CD4-positive, alpha-beta memory T cell (primary cell): ENCODE data around the gene MTAP. TPM values are rescaled to one million over a fixed set of nuclear protein-coding genes. Genes with fewer than 3 reads are reported as not detected.

Experiments
- CTCF ChIA-PET: fragments of 350-600 bp; sonication (Branson Sonifier 250); formaldehyde crosslinking; loops from one replicate; lab custom pipeline; 2021; ENCODE audit warnings: inconsistent platforms; ENCODE audit not compliant: partially characterized antibody; lab: Charles Lee
- POLR2A ChIA-PET: fragments of 350-600 bp; sonication (Branson Sonifier 250); formaldehyde crosslinking; loops from one replicate; lab custom pipeline; 2021; ENCODE audit not compliant: partially characterized antibody; lab: Charles Lee
- DNase-seq, 5 donors: peaks; one replicate each; pipeline versions ENCODE4 v3.0.0 to v3.0.0-alpha.2; 2020 to 2022; ENCODE audit warnings: mixed read lengths in 1 of 5
- H3K27ac ChIP-seq: one replicate; pipeline ENCODE4 v1.7.0; 2013; ENCODE audit warnings: low read depth, low read length
- H3K27me3 ChIP-seq: 2 replicates; pipeline ENCODE4 v1.7.0; 2013; ENCODE audit warnings: mild to moderate bottlenecking, low read length, moderate library complexity; ENCODE audit not compliant: insufficient read depth
- H3K36me3 ChIP-seq: 2 replicates; pipeline ENCODE4 v1.7.0; 2013; ENCODE audit warnings: mild to moderate bottlenecking, low read length, moderate library complexity; ENCODE audit not compliant: insufficient read depth
- H3K4me1 ChIP-seq: 2 replicates; pipeline ENCODE4 v1.7.0; 2013; ENCODE audit warnings: mild to moderate bottlenecking, low read length, moderate library complexity; ENCODE audit not compliant: insufficient read depth
- H3K4me3 ChIP-seq, 2 donors: one replicate each; pipeline ENCODE4 v1.7.0; 2013; ENCODE audit warnings: low read length in 2 of 2, mild to moderate bottlenecking in 1 of 2
- H3K9me3 ChIP-seq, 2 donors: one replicate each; pipeline ENCODE4 v1.7.0; 2013; ENCODE audit warnings: low read length in 2 of 2, control low read depth in 1 of 2; ENCODE audit not compliant: control insufficient read depth in 1 of 2
- H3K27ac Mint-ChIP-seq, 7 donors: one replicate each; pipeline ENCODE4 v1.8.0; 2020 to 2021; ENCODE audit warnings: mixed read lengths in 7 of 7, mild to moderate bottlenecking in 6 of 7, inconsistent platforms in 3 of 7, moderate library complexity in 3 of 7
- H3K27me3 Mint-ChIP-seq, 2 donors: one replicate each; pipeline ENCODE4 v1.8.0; 2020 to 2021; ENCODE audit warnings: mixed read lengths in 2 of 2
- H3K36me3 Mint-ChIP-seq, 2 donors: one replicate each; pipeline ENCODE4 v1.8.0; 2020 to 2021; ENCODE audit warnings: mixed read lengths in 2 of 2, inconsistent platforms in 1 of 2, mild to moderate bottlenecking in 1 of 2
- H3K4me1 Mint-ChIP-seq, 4 donors: one replicate each; pipeline ENCODE4 v1.8.0; 2020 to 2021; ENCODE audit warnings: mixed read lengths in 4 of 4, mild to moderate bottlenecking in 1 of 4
- H3K4me3 Mint-ChIP-seq, 8 donors: one replicate each; pipeline ENCODE4 v1.8.0; 2020 to 2021; ENCODE audit warnings: mixed read lengths in 8 of 8, mild to moderate bottlenecking in 7 of 8, moderate library complexity in 6 of 8, inconsistent platforms in 3 of 8
- H3K9me3 Mint-ChIP-seq, 8 donors: one replicate each; pipeline ENCODE4 v1.8.0; 2020 to 2021; ENCODE audit warnings: mixed read lengths in 8 of 8, mild to moderate bottlenecking in 5 of 8, inconsistent platforms in 3 of 8, moderate library complexity in 1 of 8
- intact Hi-C: fragments of 100-400 bp; cut with micrococcal nuclease; formaldehyde crosslinking; loops from one replicate; pipeline ENCODE4 v1.15.1; 2023
- polyA plus RNA-seq, 2 donors: library from polyadenylated mRNA; unstranded; fragments of 300-500 nt; fragmentation: Illumina TruSeq; gene quantifications; one replicate each; pipeline ENCODE4 v1.2.3, GENCODE V29; 2021
- total RNA-seq, 2 experiments: library from RNA; stranded (reverse); gene quantifications; one replicate each; pipeline ENCODE4 v1.2.3, GENCODE V29; 2021

Gene MTAP
- total and polyA plus RNA-seq, 4 experiments from 2014 or later: 21.1 to 47.9 (median 34.0) TPM

DNA sequence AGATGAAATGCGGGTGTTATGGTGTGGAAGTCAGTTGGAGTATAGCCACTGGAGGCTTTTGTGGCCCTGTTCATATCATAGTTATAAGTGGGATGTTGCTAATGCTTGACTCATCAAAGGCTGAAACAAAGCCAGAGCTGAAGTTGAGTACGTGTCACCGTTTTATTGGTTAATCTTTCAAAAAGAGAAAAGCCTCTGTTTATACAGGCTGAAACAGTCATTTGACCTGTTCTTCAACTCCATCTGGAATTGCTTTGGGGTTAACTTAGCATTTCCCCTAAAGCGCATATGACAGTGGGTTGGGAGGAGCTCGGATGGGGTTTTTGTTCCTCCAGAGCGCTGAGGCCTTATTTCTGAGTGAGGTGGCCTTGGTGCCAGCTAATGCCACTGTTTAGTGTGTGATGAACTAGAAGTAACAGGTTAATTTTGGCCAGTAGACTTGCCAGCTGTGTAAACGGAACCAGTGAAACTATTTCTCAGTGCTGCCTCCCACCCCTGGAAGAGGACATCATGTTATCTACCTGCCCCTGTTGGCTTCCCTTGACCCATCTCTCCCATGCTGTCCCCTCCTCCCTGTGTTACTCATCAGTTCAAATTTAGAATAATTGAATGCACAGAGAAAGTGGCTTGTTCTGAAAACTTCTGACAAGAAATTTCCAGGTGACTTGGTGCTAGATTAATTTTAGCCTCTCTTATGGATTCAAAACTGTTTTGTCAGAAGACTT, 34.2 kb downstream of the MTAP start:
- Mint-ChIP-seq H3K4me3 (no peak overlapping the region), H3K27ac (no peak overlapping the region), H3K36me3 (peaks cover 91 to 95% of the 10 kb centered on the region in 2 donors), H3K27me3 (no peaks in the 10 kb centered on the region), H3K4me1 (peaks cover 6 to 16% (median 7%) of the 10 kb centered on the region in 4 donors), H3K9me3 (peaks cover 0 to 7% (median 1%) of the 10 kb centered on the region in 8 donors)
- no peak for DNase-seq
- no peaks in the 10 kb centered on the region for H3K4me1 ChIP-seq
- intact Hi-C loops: no loop called here
- H3K4me3 ChIP-seq: no peak overlapping the region
- no peaks in the 10 kb centered on the region for H3K9me3 ChIP-seq
- peaks cover 31% of the 10 kb centered on the region for H3K36me3 ChIP-seq
- no peaks in the 10 kb centered on the region for H3K27me3 ChIP-seq
- no peak overlapping the region for H3K27ac ChIP-seq
- ChIA-PET POLR2A (no interaction called here), CTCF (interaction anchor here (0.5 to 1.4 kb wide), 4 partner anchors 18 to 1292 kb away, joined by 3 to 5 read pairs (median 3); partner anchors contain the start of gene CDKN2B)

DNA sequence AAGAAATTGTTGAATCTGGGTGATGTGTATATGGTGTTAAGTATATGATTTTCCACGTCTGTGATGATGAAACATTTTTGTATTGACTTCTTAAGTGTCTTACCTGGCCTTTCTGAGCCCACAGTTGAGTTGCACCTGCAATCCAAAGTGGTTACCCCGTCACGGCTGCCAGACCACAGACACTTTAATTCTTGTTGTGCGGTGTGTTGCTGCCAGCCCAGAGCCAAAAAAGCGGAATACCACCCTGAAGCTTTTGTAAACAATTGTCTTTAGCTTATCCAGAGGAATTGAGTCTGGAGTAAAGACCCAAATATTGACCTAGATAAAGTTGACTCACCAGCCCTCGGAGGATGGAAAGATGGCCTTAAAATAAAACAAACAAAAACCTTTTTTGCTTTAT, 35.1 kb downstream of the MTAP start:
- Histone ChIP-seq H3K27me3 (no peaks in the 10 kb centered on the region), H3K4me1 (no peaks in the 10 kb centered on the region), H3K36me3 (peaks cover 33% of the 10 kb centered on the region), H3K9me3 (no peaks in the 10 kb centered on the region), H3K4me3 (no peak overlapping the region), H3K27ac (no peak overlapping the region)
- H3K9me3 Mint-ChIP-seq: peaks cover 0 to 9% (median 3%) of the 10 kb centered on the region in 8 donors
- peaks cover 3 to 9% (median 7%) of the 10 kb centered on the region in 4 donors for H3K4me1 Mint-ChIP-seq
- intact Hi-C loops: no loop called here
- no peak for DNase-seq
- no peak overlapping the region for H3K4me3 Mint-ChIP-seq
- H3K36me3 Mint-ChIP-seq: peaks cover 91 to 92% of the 10 kb centered on the region in 2 donors
- POLR2A ChIA-PET: no interaction called here
- CTCF ChIA-PET: interaction anchor here (1.1 kb wide), 2 partner anchors 17 to 24 kb away, joined by 3 read pairs; no protein-coding TSS in a partner anchor
- no peaks in the 10 kb centered on the region for H3K27me3 Mint-ChIP-seq
- no peak overlapping the region for H3K27ac Mint-ChIP-seq

DNA sequence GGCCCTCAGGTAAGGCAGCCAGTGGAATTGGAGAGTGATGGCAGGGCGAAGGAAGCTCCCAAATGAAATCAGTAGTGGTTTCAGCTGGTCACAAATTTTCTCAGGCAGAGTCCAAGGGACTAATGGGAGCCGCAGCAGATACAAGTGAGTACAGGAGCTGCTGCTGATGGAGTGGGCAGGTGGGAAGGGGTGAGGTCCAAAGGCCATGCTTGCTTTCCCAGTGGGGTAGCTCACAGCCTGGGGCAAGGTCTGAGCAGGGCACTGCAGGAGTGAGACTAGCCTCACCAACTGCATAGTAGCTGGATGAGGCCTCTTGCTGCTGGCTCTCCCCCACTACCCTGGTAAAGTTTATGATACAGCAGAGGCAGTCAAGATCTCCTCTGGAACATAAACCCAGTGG, 38.2 kb downstream of the MTAP start:
- ChIA-PET CTCF (interaction anchor here (1.1 kb wide), 1 partner anchor 10 kb away, joined by 3 read pairs; no protein-coding TSS in a partner anchor), POLR2A (no interaction called here)
- intact Hi-C loops: no loop called here
- H3K36me3 ChIP-seq: peaks cover 33% of the 10 kb centered on the region
- H3K4me3 ChIP-seq: no peak overlapping the region
- no peaks in the 10 kb centered on the region for H3K4me1 ChIP-seq
- no peak overlapping the region for H3K27ac Mint-ChIP-seq
- H3K27ac ChIP-seq: no peak overlapping the region
- H3K9me3 Mint-ChIP-seq: peaks cover 0 to 25% (median 15%) of the 10 kb centered on the region in 8 donors
- no peak overlapping the region for H3K4me3 Mint-ChIP-seq
- no peaks in the 10 kb centered on the region for H3K9me3 ChIP-seq
- no peaks in the 10 kb centered on the region for H3K27me3 ChIP-seq
- no peak for DNase-seq
- peaks cover 76 to 82% of the 10 kb centered on the region in 2 donors for H3K36me3 Mint-ChIP-seq
- H3K4me1 Mint-ChIP-seq: peaks cover 2 to 7% (median 5%) of the 10 kb centered on the region in 4 donors
- no peaks in the 10 kb centered on the region for H3K27me3 Mint-ChIP-seq

DNA sequence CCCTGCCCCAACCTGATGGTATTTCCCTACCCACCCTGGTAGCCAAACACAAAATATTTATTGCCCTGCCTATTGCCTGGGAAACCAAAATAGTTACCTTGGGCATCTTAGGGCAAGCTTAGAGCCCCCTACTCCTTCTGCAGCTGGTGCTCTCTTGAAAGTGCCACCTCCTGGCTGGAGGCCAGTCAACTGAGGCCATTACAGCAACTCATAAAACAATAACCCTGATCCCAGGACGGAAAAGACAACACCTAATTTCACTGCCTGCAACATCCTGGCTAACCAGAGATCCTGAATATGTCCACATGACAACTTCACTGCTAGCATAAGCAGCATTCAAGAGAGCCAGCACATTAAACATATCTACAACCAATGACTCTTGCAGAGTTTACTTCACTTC, 38.7 kb downstream of the MTAP start:
- Mint-ChIP-seq H3K4me3 (no peak overlapping the region), H3K27me3 (no peaks in the 10 kb centered on the region), H3K4me1 (peaks cover 2 to 7% (median 5%) of the 10 kb centered on the region in 4 donors), H3K27ac (no peak overlapping the region), H3K36me3 (peaks cover 74 to 82% of the 10 kb centered on the region in 2 donors), H3K9me3 (peaks cover 0 to 30% (median 18%) of the 10 kb centered on the region in 8 donors)
- Histone ChIP-seq H3K9me3 (no peaks in the 10 kb centered on the region), H3K4me3 (no peak overlapping the region), H3K4me1 (no peaks in the 10 kb centered on the region), H3K27me3 (no peaks in the 10 kb centered on the region), H3K36me3 (peaks cover 33% of the 10 kb centered on the region), H3K27ac (no peak overlapping the region)
- DNase-seq: no peak
- intact Hi-C loops: no loop called here
- ChIA-PET POLR2A (no interaction called here), CTCF (interaction anchor here (1.1 kb wide), 1 partner anchor 10 kb away, joined by 3 read pairs; no protein-coding TSS in a partner anchor)

DNA sequence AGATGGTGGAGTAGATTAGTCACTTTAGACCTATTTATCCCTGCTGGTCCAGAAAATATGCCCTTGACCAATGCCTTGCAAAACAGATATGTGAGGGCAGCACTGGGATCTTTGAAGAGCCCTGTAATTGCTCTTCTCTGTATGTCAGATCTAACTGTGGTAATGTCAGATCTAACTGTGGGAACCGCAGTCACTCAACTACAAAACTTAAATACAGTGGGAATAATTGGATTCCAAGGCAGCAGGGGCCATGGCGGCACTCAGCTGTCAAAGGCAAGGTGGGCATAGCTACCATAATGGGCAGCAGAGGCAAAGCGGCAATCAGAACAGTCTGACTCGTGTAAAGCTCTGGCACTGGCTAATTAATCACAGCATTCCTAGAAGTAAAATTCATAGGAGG, 46.2 kb downstream of the MTAP start:
- DNase-seq: no peak
- Histone ChIP-seq H3K27me3 (no peaks in the 10 kb centered on the region), H3K27ac (no peak overlapping the region), H3K36me3 (no peaks in the 10 kb centered on the region), H3K4me1 (peaks cover 7% of the 10 kb centered on the region), H3K9me3 (no peaks in the 10 kb centered on the region), H3K4me3 (no peak overlapping the region)
- Mint-ChIP-seq H3K27me3 (no peaks in the 10 kb centered on the region), H3K4me1 (peaks cover 18 to 25% (median 21%) of the 10 kb centered on the region in 4 donors), H3K4me3 (no peak overlapping the region), H3K36me3 (peaks cover 50 to 61% of the 10 kb centered on the region in 2 donors), H3K9me3 (peaks cover 0 to 41% (median 28%) of the 10 kb centered on the region in 8 donors), H3K27ac (no peak overlapping the region)
- ChIA-PET POLR2A (no interaction called here), CTCF (no interaction called here)
- intact Hi-C loops: no loop called here

DNA sequence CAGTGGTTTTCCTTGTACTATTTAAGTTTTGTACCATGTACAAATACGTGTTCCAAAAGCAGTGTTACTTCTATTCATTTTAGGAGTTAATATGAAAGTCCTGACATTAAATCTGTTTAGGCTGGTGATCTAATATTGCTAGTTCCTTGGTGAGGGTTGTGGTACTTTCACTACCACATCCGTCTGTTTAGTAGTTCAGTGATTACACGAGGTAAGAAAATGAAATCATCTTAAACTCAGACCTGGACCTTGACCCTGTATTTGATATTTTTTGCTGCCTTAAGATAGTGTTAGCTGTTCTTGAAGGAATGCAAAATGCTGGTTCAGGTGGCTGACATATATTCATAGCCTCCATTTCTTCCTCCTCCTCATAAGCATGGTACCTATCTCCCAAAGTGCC, 50.3 kb downstream of the MTAP start:
- no peak overlapping the region for H3K4me3 ChIP-seq
- Mint-ChIP-seq H3K27ac (peak overlapping the region in 6 of 7 donors; percentile 4 to 55 (median 28)), H3K9me3 (peaks cover 0 to 7% (median 4%) of the 10 kb centered on the region in 8 donors), H3K4me3 (no peak overlapping the region), H3K36me3 (peaks cover 60 to 62% of the 10 kb centered on the region in 2 donors), H3K4me1 (peaks cover 32 to 56% (median 38%) of the 10 kb centered on the region in 4 donors), H3K27me3 (no peaks in the 10 kb centered on the region)
- H3K9me3 ChIP-seq: no peaks in the 10 kb centered on the region
- no peak overlapping the region for H3K27ac ChIP-seq
- intact Hi-C loops: loop anchor here (5.0 kb wide), 3 partner anchors 35 to 65 kb away; no protein-coding TSS in a partner anchor
- ChIA-PET POLR2A (no interaction called here), CTCF (no interaction called here)
- H3K36me3 ChIP-seq: no peaks in the 10 kb centered on the region
- peaks cover 15% of the 10 kb centered on the region for H3K4me1 ChIP-seq
- DNase-seq: peak in 1 of 5 donors; percentile 10
- H3K27me3 ChIP-seq: no peaks in the 10 kb centered on the region

DNA sequence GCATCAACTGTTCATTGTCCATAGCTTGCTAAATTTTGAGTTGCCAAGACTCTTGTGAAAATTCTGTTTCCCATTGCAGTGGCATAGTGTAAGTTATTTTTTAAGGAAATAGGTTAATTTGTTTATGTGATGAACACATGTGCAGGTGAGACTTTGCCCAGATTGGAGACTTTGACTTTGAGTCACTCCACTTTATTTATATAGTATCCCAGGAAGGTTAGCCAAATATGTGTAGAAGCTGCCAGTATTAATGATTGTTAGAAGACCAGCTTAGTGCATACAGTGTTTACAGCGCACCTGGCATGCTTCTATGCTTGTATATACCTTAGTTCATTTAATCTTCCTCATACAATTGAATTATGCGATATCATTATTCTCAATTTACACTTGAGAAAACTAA, 51.0 kb downstream of the MTAP start:
- H3K27ac Mint-ChIP-seq: peak overlapping the region in 3 of 7 donors; percentile 20 to 33 (median 25)
- peaks cover 60 to 62% of the 10 kb centered on the region in 2 donors for H3K36me3 Mint-ChIP-seq
- no peaks in the 10 kb centered on the region for H3K9me3 ChIP-seq
- ChIA-PET CTCF (interaction anchor here (0.9 to 2.4 kb wide), 3 partner anchors 16 to 155 kb away, joined by 3 to 5 read pairs (median 4); partner anchors contain the start of genes CDKN2A, CDKN2B and CDKN2B-AS1), POLR2A (no interaction called here)
- H3K4me1 ChIP-seq: peaks cover 15% of the 10 kb centered on the region
- H3K9me3 Mint-ChIP-seq: peaks cover 0 to 3% (median 0%) of the 10 kb centered on the region in 8 donors
- H3K27me3 Mint-ChIP-seq: no peaks in the 10 kb centered on the region
- intact Hi-C loops: loop anchor here (5.0 kb wide), 3 partner anchors 34 to 64 kb away; no protein-coding TSS in a partner anchor
- H3K4me1 Mint-ChIP-seq: peaks cover 32 to 56% (median 37%) of the 10 kb centered on the region in 4 donors
- no peak for DNase-seq
- H3K27ac ChIP-seq: no peak overlapping the region
- H3K27me3 ChIP-seq: no peaks in the 10 kb centered on the region
- H3K4me3 ChIP-seq: no peak overlapping the region
- H3K36me3 ChIP-seq: peaks cover 3% of the 10 kb centered on the region
- H3K4me3 Mint-ChIP-seq: no peak overlapping the region
